NT2/D1 (cell line): ENCODE measurements around the gene PHF3.
"Not testable (repeated sequence)": the region's sequence is repeated elsewhere in the genome, so short reads cannot be mapped to it uniquely, and the experiment has no call there.

Experiments
- DNase-seq: peaks from one replicate; pipeline ENCODE4 v3.0.0-alpha.2; 2011; ENCODE audit warnings: low read depth, low spot score
- H3K27me3 ChIP-seq: 2 replicates; pipeline ENCODE4 v1.6.0; 2011; ENCODE audit warnings: mild to moderate bottlenecking; ENCODE audit not compliant: insufficient read length, insufficient read depth
- H3K36me3 ChIP-seq: 2 replicates; pipeline ENCODE4 v1.6.1; 2011; ENCODE audit warnings: mild to moderate bottlenecking, low read length, mixed read lengths; ENCODE audit not compliant: insufficient read depth, insufficient read length
- H3K4me1 ChIP-seq: 2 replicates; pipeline ENCODE4 v1.5.1; 2011; ENCODE audit not compliant: insufficient read depth, insufficient read length
- H3K4me3 ChIP-seq: 2 replicates; pipeline ENCODE4 v1.5.1; 2011; ENCODE audit warnings: low read depth; ENCODE audit not compliant: insufficient read length
- H3K9ac ChIP-seq: 2 replicates; pipeline ENCODE4 v1.6.0; 2011; ENCODE audit warnings: low read depth; ENCODE audit not compliant: insufficient read length
- H3K9me3 ChIP-seq: 2 replicates; pipeline ENCODE4 v1.5.1; 2011; ENCODE audit warnings: mild to moderate bottlenecking, low read length; ENCODE audit not compliant: insufficient read depth
- SUZ12 ChIP-seq: IDR thresholded peaks from 2 replicates; pipeline ENCODE4 v1.6.1; 2011; ENCODE audit not compliant: insufficient read length, insufficient read depth; ENCODE audit errors: extremely low read depth
- YY1 ChIP-seq: IDR thresholded peaks from 2 replicates; pipeline ENCODE4 v1.6.1; 2011; ENCODE audit not compliant: insufficient read length, insufficient read depth
- ZNF274 ChIP-seq: IDR thresholded peaks from 2 replicates; pipeline ENCODE4 v1.6.1; 2011; ENCODE audit warnings: mild to moderate bottlenecking, low read depth, low read length

Gene PHF3

DNA sequence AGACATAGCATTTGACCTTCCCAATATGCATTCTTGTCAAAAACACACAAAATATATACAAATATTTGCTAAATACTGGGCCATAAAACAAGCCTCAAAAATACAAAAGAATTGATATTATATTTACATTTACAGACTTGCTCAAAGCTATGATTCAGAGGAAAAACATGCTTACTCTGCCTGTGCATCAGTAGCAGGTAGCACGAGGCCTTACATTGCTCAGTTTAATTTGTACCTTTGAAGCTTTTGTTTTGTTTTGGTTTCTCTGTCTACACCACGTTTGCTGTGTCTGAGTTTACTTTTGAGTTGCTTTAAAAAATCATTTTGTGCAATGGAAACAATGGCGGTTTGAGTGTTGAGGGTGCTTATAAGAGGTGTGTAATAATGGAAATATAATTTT is 99.3 kb downstream of the PHF3 start:
- TF ChIP-seq YY1 = no peak
- no peak for TF ChIP-seq ZNF274
- TF ChIP-seq SUZ12 = no peak
- Histone ChIP-seq H3K4me1 (no peaks in the 10 kb centered on the region), H3K27me3 (no peaks in the 10 kb centered on the region)

DNA sequence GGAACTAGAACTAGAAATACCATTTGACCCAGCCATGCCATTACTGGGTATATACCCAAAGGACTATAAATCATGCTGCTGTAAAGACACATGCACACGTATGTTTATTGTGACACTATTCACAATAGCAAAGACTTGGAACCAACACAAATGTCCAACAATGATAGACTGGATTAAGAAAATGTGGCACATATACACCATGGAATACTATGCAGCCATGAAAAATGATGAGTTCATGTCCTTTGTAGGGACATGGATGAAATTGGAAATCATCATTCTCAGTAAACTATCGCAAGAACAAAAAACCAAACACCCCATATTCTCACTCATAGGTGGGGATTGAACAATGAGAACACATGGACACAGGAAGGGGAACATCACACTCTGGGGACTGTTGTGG is 102.6 kb downstream of the PHF3 start:
- not testable (repeated sequence) for H3K4me1 ChIP-seq, H3K9me3 ChIP-seq, H3K36me3 ChIP-seq, H3K27me3 ChIP-seq, H3K9ac ChIP-seq, H3K4me3 ChIP-seq, DNase-seq

More for the DNA sequence above, 99.3 kb downstream of the PHF3 start:
- Histone ChIP-seq H3K9ac (no peak overlapping the region), H3K36me3 (no peaks in the 10 kb centered on the region), H3K4me3 (no peak overlapping the region), H3K9me3 (no peaks in the 10 kb centered on the region)
- no peak for DNase-seq

DNA sequence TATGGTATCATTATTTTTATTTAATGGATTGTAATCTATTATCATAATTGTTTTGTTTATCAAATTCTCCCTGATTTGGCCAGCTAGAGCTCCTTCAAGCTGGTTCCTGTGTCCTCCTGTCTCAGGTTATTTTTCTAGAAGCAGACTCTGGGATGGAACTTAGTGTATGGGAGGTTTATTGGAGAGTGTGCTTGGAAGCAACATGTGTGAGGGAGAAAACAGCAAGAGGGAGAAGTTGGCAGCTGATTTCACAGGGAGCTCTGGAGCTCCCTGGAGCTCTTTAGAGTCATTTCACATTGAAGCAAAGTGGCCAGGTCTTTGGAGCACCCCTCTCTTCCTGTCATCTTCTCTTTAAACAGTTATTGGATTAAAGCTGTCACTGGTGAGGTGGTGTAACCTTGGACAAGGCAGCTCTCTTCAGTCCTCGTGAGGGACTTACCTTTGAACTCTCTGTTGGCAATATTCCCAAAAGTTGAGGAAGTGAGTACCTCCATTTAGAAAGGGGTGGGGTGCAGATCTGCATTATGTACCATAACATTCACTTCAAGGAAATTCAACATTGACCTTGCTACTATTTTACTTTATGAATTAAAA is 103.6 kb downstream of the PHF3 start:
- DNase-seq = no peak
- no peaks in the 10 kb centered on the region for H3K27me3 ChIP-seq
- no peak for TF ChIP-seq ZNF274
- no peak for TF ChIP-seq YY1
- TF ChIP-seq SUZ12 = no peak
- H3K4me3 ChIP-seq = no peak overlapping the region
- no peaks in the 10 kb centered on the region for H3K36me3 ChIP-seq
- H3K9ac ChIP-seq = no peak overlapping the region
- no peaks in the 10 kb centered on the region for H3K9me3 ChIP-seq
- no peaks in the 10 kb centered on the region for H3K4me1 ChIP-seq

DNA sequence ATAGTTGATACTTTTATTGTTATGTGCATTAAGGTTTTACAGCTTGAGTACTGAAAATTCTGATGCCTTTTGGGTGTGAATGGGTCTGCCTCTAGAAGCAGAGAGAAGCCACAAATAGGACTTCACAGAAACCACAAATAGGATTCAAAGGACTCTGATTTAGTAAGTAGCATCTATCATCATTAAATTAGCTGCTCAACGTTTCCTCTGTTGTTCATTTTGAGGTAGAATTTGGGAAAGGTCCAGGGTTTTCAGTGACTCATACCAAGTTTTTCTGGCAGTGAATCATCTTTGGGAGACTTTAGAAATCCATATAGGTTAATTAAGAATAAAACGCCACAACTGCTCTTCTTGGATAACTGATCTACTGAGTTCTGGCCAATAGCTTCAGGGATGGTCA is 105.1 kb downstream of the PHF3 start:
- no peak overlapping the region for H3K9ac ChIP-seq
- no peaks in the 10 kb centered on the region for H3K27me3 ChIP-seq
- no peak for DNase-seq
- no peaks in the 10 kb centered on the region for H3K9me3 ChIP-seq
- H3K4me1 ChIP-seq = no peaks in the 10 kb centered on the region
- no peak overlapping the region for H3K4me3 ChIP-seq
- no peaks in the 10 kb centered on the region for H3K36me3 ChIP-seq
- TF ChIP-seq ZNF274 (no peak), YY1 (no peak), SUZ12 (no peak)

DNA sequence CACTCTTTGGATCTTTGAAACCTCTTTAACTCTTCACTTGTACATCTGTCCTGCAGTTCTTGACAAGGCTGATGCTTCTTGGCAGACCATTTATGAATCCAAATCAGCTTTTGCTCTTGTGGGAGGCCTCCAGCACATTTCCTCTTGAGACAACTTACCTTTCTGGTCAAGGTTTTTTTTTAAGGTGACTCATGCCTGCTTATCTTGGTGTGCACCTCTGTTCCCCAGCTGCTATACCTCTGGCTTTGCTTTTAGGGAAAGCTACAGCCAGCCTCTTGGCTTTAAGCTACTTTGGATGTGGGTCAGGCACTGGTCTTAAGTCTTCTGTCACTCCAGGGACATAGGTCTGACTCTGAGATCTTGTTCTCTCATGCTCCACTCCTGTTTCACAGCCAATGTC is 106.5 kb downstream of the PHF3 start:
- no peak overlapping the region for H3K4me3 ChIP-seq
- H3K27me3 ChIP-seq = no peaks in the 10 kb centered on the region
- DNase-seq = no peak
- no peaks in the 10 kb centered on the region for H3K36me3 ChIP-seq
- no peak overlapping the region for H3K9ac ChIP-seq
- H3K9me3 ChIP-seq = no peaks in the 10 kb centered on the region
- H3K4me1 ChIP-seq = no peaks in the 10 kb centered on the region
- TF ChIP-seq ZNF274 (no peak), SUZ12 (no peak), YY1 (no peak)

DNA sequence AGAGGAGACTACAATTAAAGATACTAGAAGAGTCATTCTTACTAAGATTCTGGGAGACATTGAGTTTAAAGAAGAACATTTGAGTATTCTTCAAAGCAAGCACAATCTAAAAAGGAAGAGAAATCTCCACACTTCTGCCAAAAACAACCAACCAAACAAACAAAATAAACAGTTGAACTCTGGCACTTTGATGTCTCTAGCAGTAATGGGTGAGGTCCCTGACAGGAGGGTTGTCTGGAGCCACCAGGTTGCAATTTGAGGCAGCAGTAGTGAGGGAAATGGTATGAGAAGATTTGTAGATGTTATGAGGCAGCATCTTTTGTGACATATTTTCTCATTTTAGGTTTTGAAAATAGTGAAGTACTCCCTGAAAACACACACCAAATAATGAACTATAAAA is 108.1 kb downstream of the PHF3 start:
- Histone ChIP-seq H3K9ac (no peak overlapping the region), H3K9me3 (no peaks in the 10 kb centered on the region), H3K27me3 (no peaks in the 10 kb centered on the region), H3K4me1 (no peaks in the 10 kb centered on the region), H3K36me3 (no peaks in the 10 kb centered on the region), H3K4me3 (no peak overlapping the region)
- TF ChIP-seq ZNF274 = no peak
- no peak for TF ChIP-seq SUZ12
- no peak for TF ChIP-seq YY1
- DNase-seq = no peak

DNA sequence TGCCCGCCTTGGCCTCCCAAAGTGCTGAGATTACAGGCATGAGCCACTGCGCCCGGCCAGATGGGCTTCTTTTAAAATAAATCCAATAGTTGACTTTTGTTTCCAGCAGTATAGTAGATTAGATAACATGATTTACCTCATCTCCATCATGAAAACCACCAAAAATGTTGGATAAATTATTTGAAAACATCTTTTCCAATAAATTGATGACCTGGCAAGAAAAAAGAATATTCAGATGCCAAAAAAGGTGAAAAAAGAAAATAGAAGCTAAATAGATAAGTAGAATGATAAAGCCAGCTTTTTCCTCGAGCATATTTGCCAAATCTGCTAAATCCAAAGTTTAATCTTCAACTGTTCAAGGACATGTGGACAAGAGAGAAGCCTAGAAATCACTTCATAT is 109.2 kb downstream of the PHF3 start:
- no peak for DNase-seq
- H3K4me3 ChIP-seq = no peak overlapping the region
- TF ChIP-seq SUZ12 = no peak
- TF ChIP-seq YY1 = no peak
- no peak for TF ChIP-seq ZNF274
- no peaks in the 10 kb centered on the region for H3K36me3 ChIP-seq
- H3K9me3 ChIP-seq = no peaks in the 10 kb centered on the region
- H3K9ac ChIP-seq = no peak overlapping the region
- H3K4me1 ChIP-seq = no peaks in the 10 kb centered on the region
- no peaks in the 10 kb centered on the region for H3K27me3 ChIP-seq

DNA sequence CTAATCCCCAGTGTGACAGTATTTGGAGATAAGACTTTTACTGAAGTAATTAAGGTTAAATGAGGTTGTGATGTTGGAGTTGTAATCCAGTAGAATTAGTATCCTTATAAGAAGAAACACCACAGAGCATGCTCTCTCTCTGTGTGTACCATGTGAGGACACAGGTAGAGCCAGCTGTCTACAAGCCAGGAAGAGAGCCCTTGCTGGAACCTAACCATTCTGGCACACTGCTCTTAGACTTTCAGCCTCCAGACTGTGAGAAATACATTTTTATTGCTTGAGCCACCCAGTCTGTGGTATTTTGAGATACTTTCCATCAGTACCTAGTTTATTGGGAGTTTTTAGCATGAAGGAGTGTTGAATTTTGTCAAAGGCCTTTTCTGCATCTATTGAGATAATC is 110.2 kb downstream of the PHF3 start:
- TF ChIP-seq SUZ12 (no peak), ZNF274 (no peak), YY1 (no peak)
- Histone ChIP-seq H3K9ac (no peak overlapping the region), H3K9me3 (no peaks in the 10 kb centered on the region), H3K4me1 (no peaks in the 10 kb centered on the region), H3K27me3 (no peaks in the 10 kb centered on the region), H3K36me3 (no peaks in the 10 kb centered on the region), H3K4me3 (no peak overlapping the region)
- DNase-seq = no peak
